GM19452 (cell line): Measurements from ENCODE around the gene CACNA1G.

ENCODE experiments used
- ATAC-seq: cut with Tn5 transposase; IDR thresholded peaks from one replicate; pipeline ENCODE4 v1.9.1; 2021; ENCODE audit not compliant: unreplicated experiment

The CACNA1G gene

DNA sequence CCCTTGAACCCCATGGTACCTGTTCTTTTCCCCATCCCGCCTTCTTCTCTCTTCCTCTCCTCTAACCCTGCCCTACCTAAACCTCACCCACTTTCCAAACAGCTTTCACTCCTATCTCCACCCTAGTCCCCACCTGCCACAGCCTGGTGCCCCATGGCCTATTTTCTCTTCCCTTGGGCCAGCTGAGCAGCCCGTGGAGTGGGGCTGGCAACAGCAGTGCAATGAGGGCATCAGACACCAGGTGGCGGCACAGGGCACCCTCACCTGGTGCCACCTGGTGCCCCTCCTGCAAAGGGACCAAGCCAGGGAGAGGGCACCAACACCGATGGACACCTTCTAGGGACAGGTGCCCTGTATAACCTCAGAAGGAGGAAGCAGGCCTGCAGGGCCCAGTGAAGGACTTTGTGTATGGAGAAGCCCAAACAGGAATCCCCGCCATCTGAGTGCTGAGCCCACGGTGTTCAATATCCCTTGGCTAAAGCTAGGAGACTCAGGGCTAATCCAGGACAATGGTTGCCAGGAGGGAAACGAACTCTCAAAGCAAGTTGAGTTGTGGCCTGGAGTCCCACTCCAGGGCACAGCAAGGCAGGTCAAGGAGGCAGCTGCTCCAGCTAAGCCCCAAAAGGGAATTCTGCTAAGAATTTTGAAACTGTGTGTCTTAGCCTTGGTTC, 70.1 kb downstream of the CACNA1G start:
- ATAC-seq, result no peak

DNA sequence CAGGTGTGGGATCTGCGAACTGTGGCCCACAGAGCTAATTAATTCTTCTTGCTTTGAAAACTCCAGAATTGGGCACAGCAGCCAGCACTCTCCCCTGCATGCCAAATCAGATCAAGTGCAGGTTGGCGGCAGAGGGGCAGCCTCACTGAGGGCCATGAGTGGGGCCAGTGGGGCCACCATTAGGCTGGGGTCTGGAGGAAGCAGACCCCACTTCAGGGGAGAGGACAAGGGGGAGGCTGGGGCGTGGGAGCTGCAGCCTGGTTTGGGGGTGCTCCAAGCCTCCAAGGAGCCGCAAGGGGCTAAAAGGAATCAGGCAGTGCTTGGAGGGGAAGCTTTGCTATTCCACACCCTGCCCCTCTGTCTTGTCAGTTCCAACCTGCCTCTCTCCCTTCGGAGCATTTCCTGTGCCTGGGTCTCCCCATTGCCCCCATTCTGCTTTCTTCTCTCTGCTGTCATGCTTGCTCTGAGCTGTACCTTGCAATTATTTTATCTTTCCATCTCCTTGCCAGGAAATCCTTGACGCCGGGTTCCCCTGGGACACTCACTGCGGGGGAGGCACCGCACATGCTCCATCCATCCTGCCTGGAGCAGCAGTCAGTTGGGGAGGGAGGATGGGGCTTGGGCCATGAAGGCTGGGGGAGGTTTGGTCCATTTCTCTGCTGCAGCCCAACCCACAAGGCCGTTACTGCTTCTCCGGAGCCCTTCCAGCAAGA, 70.8 kb downstream of the CACNA1G start:
- no peak for ATAC-seq

DNA sequence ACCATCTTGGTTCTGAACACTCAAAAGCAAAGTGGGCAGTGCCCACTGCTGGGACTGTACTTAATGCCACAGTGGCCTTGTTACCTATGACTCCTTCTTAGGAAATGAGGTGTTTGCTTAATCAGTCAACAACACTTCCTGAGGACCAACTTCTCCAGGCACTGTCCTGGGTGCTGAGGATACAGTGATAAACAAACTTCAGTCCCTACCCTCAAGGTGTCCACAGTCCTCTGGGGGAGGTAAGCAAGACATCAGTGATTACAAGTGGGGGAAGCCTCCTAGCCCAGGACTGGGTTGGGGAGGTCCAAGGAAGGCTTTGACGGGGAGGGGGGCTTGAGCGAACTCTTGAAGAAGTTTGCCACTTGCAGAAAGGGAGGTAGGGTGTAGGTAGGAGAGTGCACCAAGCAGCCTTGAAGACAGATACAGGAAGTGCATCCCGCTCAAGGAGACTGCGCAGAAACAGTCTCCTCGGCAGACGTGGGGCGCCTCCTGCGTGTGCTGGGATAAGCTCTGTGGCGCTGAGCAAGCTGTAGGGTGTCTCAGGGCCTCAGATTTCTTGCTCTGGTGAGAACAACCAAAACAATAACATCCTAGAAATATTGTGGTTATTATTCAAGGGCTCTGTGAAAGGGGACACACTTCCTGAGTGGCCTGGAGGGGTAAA, 71.5 kb downstream of the CACNA1G start:
- ATAC-seq, result no peak

DNA sequence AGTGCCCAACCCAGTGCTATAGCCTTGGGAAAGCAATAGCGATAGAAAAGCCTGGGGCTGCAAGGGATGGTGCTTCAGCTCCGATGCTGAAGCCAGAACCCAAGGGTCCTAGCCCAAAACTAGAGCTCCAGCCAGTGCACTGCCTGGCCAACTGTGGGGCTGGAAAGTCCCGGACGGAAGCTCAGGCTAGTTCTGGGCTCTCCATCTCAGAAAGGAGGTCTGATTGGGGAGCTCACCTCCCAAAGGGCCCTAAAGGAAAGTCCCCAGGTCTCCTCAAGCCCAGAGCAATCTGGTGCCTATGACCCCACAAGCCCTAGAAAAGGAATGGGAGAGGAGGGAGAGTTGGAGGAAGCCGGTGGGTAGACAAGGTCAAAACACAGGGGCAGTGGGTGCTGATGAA, 72.1 kb downstream of the CACNA1G start:
- no peak for ATAC-seq

DNA sequence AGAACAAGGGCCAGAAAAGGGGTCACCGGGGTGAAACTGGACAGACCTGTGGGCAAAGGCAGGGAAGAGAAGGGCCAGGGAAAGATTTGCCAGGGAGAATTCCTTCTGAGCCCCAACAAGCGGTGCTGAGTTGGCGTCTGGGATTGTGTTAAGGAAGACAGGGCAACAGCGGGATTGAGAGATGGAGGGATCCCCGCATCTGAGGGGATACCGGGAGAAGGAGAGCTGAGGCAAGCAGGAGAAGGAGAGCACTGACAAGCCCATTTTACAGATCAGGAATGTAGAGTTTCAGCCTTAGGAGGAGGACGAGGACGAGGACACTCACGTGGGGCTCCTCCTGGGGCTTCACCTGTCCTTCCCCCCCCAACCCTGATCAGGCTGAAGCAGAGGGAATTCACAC, 73.2 kb downstream of the CACNA1G start:
- ATAC-seq, result no peak

DNA sequence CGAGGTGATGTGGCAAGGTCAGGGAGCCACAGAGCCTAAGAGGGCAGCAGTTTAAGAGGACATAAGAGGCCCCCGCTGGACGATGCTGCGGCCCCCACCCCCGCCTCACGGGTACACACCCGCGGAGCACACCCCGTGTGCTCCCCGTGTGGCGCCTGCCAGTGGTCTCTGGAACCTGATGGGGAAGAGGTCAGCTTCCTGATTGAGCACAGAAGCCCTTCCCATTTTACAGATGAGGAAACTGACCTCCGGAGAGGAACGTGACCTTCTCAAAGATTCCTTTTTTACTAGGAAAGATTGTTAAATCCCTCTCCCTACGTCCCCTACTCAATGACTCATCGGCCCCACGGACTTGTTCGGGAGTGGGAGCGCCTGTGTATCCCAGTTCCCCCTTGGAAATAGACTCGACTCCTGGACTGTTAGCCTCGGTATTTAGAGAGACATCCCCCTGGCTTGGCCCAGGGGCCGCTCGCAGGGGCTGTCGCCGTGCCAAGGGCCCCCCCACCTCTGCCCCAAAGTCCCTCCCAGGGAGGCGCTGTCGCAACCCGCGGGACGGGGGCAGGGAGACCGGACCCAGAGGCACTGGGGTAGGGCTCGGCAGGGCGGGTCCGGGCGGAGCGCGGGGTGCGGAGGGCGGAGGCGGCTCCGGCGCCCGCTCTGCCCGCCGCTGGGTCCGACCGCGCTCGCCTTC, 73.9 kb downstream of the CACNA1G start, which contains the start of gene ABCC3:
TSS of gene ABCC3 (plus strand) at position 658 of the 691 bp plus-strand sequence. CDS start 56 bp downstream, outside the sequence.
- no peak for ATAC-seq

DNA sequence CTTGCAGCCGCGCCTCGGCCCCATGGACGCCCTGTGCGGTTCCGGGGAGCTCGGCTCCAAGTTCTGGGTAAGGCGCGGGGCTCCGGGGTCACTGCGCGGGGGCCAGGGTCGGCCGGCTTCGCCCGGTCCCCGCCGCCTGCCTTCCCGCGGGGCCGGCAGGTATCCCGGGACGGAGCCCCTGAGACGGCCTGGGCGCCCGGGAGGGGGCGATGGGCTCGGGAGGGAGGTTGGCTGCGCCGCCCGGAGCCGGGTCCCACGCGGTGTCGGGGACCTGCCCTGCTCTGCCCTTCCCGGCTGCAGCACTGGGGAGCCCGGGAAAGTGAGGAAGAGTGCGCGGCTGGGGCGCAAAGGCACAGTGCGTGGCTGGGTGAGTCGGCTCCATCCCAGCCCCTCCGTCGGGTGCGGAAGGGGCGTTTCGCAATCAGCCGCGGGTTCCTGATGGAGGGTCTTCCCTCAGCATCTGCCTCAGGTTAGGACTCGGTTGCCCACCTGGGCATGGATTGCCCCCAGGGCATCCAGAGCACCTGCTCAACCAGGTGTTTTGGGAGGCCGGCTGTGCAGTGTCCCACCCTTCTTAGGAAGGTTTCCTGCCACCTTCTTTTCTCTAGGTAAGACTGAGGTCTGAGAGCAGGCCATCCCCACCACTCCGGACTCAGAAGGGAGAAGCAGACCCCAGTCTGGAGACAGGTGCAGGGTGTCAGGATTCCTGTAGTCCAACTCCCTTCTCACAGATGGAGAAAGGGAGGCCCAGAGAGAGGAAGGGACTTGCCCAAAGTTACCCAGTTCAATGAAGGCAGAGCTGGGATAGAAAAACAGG, 74.6 kb downstream of the CACNA1G start:
- ATAC-seq, result no peak

DNA sequence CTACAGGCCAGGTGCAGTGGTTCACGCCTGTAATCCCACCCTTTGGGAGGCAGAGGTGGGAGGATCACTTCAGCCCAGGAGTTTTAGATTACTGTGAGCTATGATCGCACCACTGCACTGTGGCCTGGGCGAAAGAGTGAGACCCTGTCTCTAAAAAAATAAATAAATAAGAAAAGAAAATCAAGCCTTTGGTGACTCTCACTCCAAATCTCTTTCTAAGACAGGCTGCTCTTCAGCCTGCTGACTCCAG, 75.1 kb downstream of the CACNA1G start:
- ATAC-seq, result no peak

DNA sequence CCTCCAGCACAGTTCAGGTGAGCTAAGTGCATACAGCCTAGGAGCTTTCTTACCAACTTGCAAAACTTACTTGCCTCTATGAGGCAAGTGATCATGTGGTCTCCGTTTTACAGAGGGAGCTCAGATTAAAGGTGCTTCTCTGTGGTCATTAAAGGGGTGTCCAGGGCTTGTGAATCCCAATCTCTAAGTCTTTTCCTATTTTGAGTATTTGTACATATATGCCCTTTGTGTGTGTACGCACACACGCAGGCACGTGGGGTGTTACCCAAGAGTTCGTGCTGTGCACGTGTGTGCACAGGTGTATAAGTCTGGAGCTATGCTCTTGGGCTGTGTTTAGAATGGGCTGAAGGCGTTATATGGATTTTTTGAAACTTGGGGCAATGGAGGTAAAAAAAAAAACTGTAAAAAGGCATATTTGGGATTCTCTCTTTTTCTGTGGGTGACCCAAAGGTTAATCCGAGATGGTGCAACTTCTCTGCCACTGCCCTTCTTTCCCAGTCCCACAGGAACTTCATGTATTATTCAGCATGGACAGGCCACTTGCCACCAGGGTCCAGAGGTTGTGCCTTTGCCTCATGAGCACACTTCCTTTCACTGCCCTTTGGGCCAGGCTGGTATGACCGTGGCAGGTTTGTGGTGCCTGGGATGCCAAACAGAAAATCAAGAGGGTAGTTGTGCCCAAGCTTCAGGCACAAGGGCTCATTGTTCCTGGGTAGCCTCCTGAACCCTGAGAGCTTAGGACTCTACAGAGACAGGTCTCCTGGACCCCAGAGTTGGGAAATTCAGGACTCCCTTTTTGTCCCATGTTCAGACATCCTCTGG, 75.7 kb downstream of the CACNA1G start:
- no peak for ATAC-seq

DNA sequence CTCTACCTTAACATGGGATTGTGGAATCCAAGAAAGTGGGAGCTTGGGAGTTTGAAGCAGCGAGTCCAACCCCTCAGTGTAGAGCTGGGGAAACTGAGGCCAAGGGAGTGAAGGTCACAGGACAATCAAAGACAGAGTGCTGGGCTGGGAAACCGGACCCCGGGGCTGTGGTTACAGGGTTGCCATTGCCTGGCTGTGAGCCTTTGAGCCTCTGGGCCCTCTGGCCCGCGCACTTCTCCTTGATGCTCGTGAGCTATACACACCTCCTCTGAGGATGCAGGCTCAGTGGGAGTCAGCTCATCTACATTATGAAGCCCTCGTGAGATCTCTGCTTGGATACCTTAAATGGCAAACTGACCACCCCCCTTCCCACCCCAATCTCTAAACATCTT, 76.3 kb downstream of the CACNA1G start:
- ATAC-seq, result no peak

DNA sequence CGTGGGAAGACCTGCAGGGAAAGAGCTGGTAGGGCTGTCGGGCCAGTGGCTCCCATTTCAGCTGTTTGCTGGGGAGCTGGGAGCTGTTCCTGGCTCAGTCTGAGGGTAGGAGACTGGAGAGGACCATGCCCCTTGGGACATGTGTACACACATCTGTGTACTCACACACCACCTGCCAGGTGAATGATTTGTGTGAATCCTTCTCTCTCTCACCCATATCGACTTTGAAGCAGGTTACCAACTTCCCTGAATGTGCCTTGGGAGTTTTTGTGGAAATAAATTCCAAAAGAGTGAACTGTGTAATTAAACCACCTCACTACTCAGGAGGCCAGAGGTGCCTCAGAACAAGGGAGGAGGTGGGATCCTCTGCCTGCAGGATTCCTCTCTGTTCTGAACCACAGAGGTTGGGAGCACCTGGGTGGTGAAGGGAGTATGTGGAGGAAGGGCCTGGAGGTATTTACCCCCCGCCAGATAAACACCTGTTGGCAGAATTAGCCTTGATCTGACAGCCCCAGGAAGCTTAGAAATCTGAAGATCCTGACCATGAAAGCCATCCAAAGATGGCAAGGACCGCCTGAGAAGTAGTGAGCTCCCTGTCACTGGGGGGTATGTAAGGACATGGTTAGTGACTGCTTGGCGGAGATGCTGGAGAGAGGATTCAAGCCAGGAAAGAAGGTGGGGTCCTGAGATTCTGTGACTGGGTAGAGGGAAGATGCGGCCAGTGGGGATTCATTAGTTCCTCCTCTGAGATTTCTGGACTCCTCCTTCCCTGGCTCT, 77.5 kb downstream of the CACNA1G start:
- ATAC-seq, result no peak

DNA sequence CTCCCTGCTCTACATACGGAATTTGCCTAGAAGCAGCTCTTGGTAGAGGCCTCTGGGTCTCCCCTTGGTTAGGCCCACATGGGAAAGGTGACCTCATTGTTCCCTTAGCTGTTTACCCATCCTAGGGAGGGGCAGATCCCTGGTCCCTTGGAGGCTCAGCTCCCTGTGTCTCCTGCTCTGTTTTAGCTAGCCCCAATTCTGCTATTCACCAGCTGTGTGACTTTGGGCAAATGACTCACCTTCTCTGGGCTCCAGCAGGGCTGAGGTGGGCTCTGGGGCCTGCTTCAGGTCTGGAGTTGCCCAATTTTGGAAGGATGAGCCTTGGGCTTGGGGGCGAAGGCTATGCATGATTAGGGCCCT, 78.1 kb downstream of the CACNA1G start:
- ATAC-seq, result no peak

DNA sequence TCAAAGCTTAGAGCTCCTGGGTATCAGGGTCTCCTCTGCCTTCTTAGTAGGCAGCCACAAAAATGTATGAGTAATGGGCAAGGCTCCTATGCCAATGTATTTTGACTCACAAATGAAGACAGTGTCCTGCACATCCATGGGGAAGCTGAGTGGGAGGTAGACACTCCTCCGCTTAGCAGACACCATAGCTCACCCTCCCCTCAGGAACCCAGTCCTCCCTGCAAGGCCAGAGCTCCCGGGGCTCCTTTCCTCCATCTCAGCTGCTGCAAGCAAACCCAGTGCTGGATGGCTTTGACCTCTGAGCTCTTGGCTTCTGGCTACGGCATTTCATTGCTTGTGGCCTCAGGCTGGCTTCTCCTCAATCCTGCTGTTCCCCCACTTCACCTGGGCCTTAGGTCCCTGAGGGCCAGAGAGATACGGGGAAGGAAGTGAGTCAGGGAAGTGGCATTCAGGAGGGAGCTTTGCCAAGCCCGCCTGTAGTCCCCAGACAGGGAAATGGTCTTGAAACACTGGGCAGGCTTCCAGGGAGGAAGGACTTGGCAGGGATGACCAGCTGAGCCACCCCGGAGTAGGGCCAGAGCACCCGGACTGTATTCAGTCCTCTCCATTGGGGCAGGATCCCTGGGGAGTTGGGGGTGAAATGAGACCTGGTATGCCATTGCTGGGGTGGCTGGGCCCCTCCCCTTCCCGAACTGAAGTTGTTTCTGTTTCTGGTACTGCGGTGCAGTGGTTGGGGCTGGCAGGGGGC, 78.6 kb downstream of the CACNA1G start:
- ATAC-seq, result no peak

DNA sequence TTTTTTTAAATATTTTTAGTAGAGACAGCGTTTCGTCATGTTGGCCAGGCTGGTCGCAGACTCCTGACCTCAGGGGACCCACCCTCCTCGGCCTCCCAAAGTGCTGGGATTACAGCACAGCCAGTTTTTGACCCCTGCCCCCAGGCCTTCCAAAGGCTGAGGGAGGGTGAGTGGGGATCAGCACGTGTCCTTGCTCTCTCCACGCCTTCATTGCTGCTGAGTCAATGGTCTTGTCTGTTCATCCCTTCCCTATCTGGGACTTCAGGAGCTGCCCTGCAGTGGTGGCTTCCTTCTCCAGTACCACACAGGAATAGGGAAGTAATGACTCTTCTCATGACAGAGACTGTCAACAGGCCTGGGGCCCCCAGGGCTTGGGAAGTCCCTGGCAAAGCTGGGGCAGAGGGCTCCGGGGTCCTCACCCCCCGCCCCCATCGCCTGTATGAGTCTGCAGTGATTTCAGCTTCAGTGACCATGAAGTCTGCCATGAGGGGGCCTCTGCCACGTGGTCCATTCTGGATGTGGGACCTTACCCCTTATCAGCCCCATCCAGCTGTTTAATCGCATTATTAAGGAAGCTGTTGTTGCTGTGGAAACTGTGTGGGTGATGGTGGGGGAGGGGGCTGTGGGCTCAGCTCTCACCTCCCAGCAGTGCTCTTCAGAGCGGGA, 80.3 kb downstream of the CACNA1G start:
- no peak for ATAC-seq

DNA sequence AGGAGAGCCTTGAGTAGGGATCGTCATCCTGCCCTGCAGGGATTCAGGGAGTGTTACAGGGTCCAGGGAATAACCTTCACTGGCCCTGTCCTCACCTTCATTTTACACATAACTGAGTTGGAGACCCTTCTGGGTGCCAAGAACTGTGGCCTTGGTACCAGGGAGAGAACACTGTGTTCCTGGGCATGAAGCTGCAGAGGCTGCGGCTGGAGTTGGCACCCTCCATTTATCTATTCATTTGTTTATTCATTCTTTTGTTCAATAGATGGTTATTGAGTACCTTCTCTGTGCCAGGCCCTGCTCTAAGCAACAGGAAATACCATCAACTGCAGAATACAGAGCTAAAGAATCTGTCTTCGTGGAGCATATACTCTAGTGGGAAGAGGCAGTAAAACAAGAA, 80.8 kb downstream of the CACNA1G start:
- no peak for ATAC-seq

DNA sequence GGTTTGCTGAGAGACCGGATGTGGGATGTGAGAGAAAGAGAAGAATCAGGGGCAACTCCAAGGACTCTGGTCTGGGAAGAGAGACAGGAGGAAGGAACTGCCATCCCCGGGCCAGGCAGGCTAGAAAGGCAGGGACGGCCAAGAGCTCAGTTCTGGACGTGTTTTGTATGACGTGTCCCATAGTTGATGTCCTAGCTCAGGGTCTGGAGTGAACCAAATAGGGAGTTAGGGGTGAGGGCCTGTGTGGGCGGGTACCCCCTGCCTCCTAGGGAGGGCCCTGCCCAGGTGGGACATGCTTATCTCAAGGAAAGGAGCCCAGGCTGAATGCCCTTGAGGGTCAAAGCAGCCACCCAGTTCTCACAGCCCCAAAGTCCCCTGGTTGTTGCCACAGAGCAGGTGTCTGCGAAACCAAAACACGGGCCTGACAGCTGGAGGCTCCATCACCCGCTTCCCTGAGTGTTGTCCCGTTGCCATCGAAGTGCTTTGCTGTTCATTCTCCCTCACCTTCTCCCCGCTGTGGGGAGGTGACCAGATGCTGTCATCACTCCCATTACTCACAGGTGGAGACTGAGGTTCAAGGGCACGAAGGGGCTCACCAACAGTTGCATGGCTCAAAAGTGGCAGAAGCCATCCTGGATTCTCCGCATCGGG, 81.7 kb downstream of the CACNA1G start:
- ATAC-seq, result no peak

DNA sequence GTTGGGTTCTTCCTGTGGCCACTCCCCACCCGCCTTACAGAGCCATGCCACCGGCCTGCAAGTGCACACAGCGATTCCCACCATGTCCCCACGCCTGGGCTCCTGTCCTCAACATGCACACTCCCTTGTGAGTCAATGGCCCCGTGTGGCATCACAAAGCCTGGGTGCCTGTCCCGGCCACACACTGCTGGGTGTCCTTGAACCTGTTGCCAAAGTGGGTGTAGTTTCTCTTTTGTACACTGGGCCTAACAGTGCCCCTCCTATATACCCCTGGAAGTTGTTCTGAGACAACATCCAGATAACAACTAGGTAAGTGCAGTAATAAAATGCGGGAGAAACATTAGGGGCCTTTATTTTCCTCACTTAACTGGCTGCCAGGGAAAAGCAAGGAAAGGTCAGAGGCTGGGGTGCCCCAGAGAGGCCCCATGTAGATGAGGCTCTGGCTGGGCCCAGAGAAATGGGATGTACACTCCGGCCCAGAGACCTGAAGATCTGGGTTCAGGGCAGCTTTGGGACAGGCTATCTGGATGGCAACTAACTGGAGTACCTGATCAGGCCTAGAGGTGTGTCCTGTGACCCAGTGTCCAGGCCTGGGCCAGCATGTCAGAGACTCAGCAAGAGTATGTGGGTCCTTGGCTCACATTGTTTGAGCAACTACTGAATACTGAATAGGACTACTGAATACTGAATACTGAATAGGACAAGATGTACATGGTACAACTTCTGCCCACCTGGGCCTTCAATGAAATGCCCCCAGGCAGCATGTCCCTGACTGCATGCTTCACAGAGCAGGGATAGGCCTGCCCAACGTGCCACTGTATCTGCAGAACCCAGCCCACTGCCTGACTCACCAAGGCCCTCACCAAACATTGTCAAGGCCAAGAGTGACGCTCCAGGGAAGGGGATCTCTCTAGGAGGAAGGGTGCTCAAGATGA, 82.5 kb downstream of the CACNA1G start:
- ATAC-seq, result no peak
